Mucosa of rectum (tissue), 2 donors: ENCODE measurements around the gene CPNE4.
"Not testable (repeated sequence)": the region's sequence is repeated elsewhere in the genome, so short reads cannot be mapped to it uniquely, and the experiment has no call there.

Source experiments
- H3K27ac ChIP-seq, 2 donors: one replicate each; pipeline ENCODE4 v1.7.0; 2013; ENCODE audit warnings: inconsistent platforms in 2 of 2, low read depth in 2 of 2, low read length in 2 of 2
- H3K27me3 ChIP-seq, 2 donors: one replicate each; pipeline ENCODE4 v1.7.0; 2013; ENCODE audit warnings: low read length in 2 of 2; ENCODE audit not compliant: control insufficient read depth in 2 of 2, insufficient read depth in 2 of 2
- H3K36me3 ChIP-seq, 2 donors: one replicate each; pipeline ENCODE4 v1.7.0; 2013; ENCODE audit warnings: low read length in 2 of 2; ENCODE audit not compliant: control insufficient read depth in 2 of 2, insufficient read depth in 2 of 2
- H3K4me1 ChIP-seq, 2 donors: one replicate each; pipeline ENCODE4 v1.7.0; 2013; ENCODE audit warnings: low read length in 2 of 2, mild to moderate bottlenecking in 1 of 2; ENCODE audit not compliant: control insufficient read depth in 2 of 2, insufficient read depth in 2 of 2
- H3K4me3 ChIP-seq, 2 donors: one replicate each; pipeline ENCODE4 v1.7.0; 2013; ENCODE audit warnings: low read length in 2 of 2
- H3K9ac ChIP-seq, 2 donors: one replicate each; pipeline ENCODE4 v1.7.0; 2013; ENCODE audit warnings: low read length in 2 of 2, low read depth in 1 of 2, mild to moderate bottlenecking in 1 of 2
- H3K9me3 ChIP-seq, 2 donors: one replicate each; pipeline ENCODE4 v1.7.0; 2013; ENCODE audit warnings: low read length in 2 of 2; ENCODE audit not compliant: control insufficient read depth in 2 of 2
- donor health status: healthy.
- donor health status: Normal muscosa, but diverticular disease.

The CPNE4 gene

GRCh38 chr3:132044874-132045273 lies 10.1 kb upstream of the CPNE4 start:
- not testable (repeated sequence) for H3K4me1 ChIP-seq, H3K4me3 ChIP-seq, H3K27me3 ChIP-seq, H3K36me3 ChIP-seq, H3K9ac ChIP-seq, H3K9me3 ChIP-seq, H3K27ac ChIP-seq

GRCh38 chr3:132042681-132043080 lies 7.9 kb upstream of the CPNE4 start:
- H3K4me1 ChIP-seq = no peaks in the 10 kb centered on the region

GRCh38 chr3:132038198-132038825 lies 3.5 kb upstream of the CPNE4 start:
- H3K27ac ChIP-seq = no peak overlapping the region
- peaks cover 18 to 20% of the 10 kb centered on the region in 2 donors for H3K27me3 ChIP-seq
- no peaks in the 10 kb centered on the region for H3K9me3 ChIP-seq
- H3K36me3 ChIP-seq = no peaks in the 10 kb centered on the region
- no peak overlapping the region for H3K9ac ChIP-seq
- no peak overlapping the region for H3K4me3 ChIP-seq
- H3K4me1 ChIP-seq = no peaks in the 10 kb centered on the region

More at GRCh38 chr3:132042681-132043080, 7.9 kb upstream of the CPNE4 start:
- Histone ChIP-seq H3K4me3 (no peak overlapping the region), H3K9ac (no peak overlapping the region), H3K27ac (no peak overlapping the region), H3K36me3 (no peaks in the 10 kb centered on the region), H3K9me3 (no peaks in the 10 kb centered on the region), H3K27me3 (no peaks in the 10 kb centered on the region)

GRCh38 chr3:132037581-132037980 lies 2.8 kb upstream of the CPNE4 start:
- H3K27ac ChIP-seq = no peak overlapping the region
- no peak overlapping the region for H3K4me3 ChIP-seq
- H3K9me3 ChIP-seq = no peaks in the 10 kb centered on the region
- H3K4me1 ChIP-seq = no peaks in the 10 kb centered on the region
- H3K36me3 ChIP-seq = no peaks in the 10 kb centered on the region
- peaks cover 22 to 23% of the 10 kb centered on the region in 2 donors for H3K27me3 ChIP-seq
- no peak overlapping the region for H3K9ac ChIP-seq

- H3K27me3 ChIP-seq = peaks cover 23% of the 10 kb centered on the region in 2 donors
- H3K36me3 ChIP-seq = no peaks in the 10 kb centered on the region
- no peaks in the 10 kb centered on the region for H3K9me3 ChIP-seq
- no peak overlapping the region for H3K27ac ChIP-seq
- H3K9ac ChIP-seq = no peak overlapping the region
- no peaks in the 10 kb centered on the region for H3K4me1 ChIP-seq
- H3K4me3 ChIP-seq = no peak overlapping the region
These were observed 2.2 kb upstream of the CPNE4 start for GRCh38 chr3:132037056-132037455.

GRCh38 chr3:132034097-132034485 lies 723 bp downstream of the CPNE4 start:
- Histone ChIP-seq H3K27ac (no peak overlapping the region), H3K9ac (no peak overlapping the region), H3K4me1 (peaks cover 0 to 2% of the 10 kb centered on the region in 2 donors), H3K27me3 (peaks cover 23% of the 10 kb centered on the region in 2 donors), H3K4me3 (peak overlapping the region in 1 of 2 donors; percentile 10), H3K9me3 (no peaks in the 10 kb centered on the region), H3K36me3 (no peaks in the 10 kb centered on the region)

- H3K27me3 ChIP-seq = peaks cover 23% of the 10 kb centered on the region in 2 donors
These were observed 1.3 kb downstream of the CPNE4 start for GRCh38 chr3:132033471-132033870.

GRCh38 chr3:132032959-132033358 lies 1.9 kb downstream of the CPNE4 start:
- no peak overlapping the region for H3K9ac ChIP-seq
- H3K4me1 ChIP-seq = peaks cover 0 to 2% of the 10 kb centered on the region in 2 donors
- no peak overlapping the region for H3K4me3 ChIP-seq
- H3K36me3 ChIP-seq = no peaks in the 10 kb centered on the region
- H3K27ac ChIP-seq = no peak overlapping the region
- H3K27me3 ChIP-seq = peaks cover 23% of the 10 kb centered on the region in 2 donors
- no peaks in the 10 kb centered on the region for H3K9me3 ChIP-seq

More at GRCh38 chr3:132033471-132033870, 1.3 kb downstream of the CPNE4 start:
- no peaks in the 10 kb centered on the region for H3K36me3 ChIP-seq
- H3K9ac ChIP-seq = no peak overlapping the region
- H3K27ac ChIP-seq = no peak overlapping the region
- H3K4me3 ChIP-seq = no peak overlapping the region
- no peaks in the 10 kb centered on the region for H3K9me3 ChIP-seq
- H3K4me1 ChIP-seq = peaks cover 0 to 2% of the 10 kb centered on the region in 2 donors

GRCh38 chr3:132029182-132029902 lies 5.5 kb downstream of the CPNE4 start:
- Histone ChIP-seq H3K4me1 (peaks cover 0 to 2% of the 10 kb centered on the region in 2 donors), H3K27me3 (peaks cover 13 to 15% of the 10 kb centered on the region in 2 donors), H3K9ac (no peak overlapping the region), H3K36me3 (no peaks in the 10 kb centered on the region), H3K4me3 (no peak overlapping the region), H3K9me3 (no peaks in the 10 kb centered on the region), H3K27ac (no peak overlapping the region)

GRCh38 chr3:132022914-132023313 lies 11.9 kb downstream of the CPNE4 start:
- H3K9ac ChIP-seq = no peak overlapping the region
- H3K27ac ChIP-seq = no peak overlapping the region

More at GRCh38 chr3:132022914-132023313, 11.9 kb downstream of the CPNE4 start:
- H3K4me1 ChIP-seq = no peaks in the 10 kb centered on the region
- H3K27me3 ChIP-seq = no peaks in the 10 kb centered on the region
- no peaks in the 10 kb centered on the region for H3K36me3 ChIP-seq
- no peaks in the 10 kb centered on the region for H3K9me3 ChIP-seq
- no peak overlapping the region for H3K4me3 ChIP-seq
